Measurements from ENCODE around the gene PLD5. TPM values are rescaled to one million over a fixed set of nuclear protein-coding genes. Genes with fewer than 3 reads are reported as not detected.

PLD5 gene
- not detected for polyA plus RNA-seq (2013, experiment 1 of 2)
- not detected for polyA plus RNA-seq (2013, experiment 2 of 2)

DNA sequence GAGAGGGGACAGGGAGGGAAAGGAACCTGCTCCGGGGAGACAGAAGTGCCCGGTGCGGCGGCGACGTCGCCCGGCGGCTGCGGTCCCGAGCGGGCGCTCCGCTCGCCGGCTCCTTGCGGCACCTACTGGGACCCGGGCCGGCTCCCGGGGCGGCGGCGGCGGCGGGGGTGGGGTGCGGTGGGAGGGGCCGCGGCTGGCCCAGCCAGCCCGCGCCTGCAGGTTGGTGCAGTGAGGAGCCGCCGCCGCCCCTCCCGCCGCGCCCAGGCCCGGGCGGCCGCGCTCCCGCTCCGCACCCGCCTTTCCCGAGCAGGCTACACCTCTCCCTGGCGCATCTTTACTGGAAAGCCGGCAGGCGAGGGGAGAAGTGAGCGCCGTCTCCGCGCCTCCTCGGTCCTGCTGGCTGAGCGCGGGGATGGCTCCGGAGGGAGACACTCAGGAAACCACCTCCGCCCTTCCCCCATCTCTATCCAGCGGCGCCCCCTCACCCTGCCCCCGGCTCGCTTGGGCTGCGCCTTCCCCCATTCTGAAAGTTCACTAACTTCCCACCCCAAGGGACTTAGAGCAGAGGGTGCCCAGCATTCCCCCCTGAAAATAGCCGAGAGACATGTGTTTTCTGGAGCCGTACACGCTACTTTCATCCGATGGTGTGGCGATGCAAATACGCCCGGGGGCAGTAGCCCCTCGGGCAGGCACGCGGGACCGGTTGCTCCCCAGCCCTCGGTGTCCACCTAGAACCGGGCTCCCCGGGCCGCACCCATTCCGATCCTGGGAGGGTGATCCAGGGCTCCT lies at the start of gene PLD5:
PLD5 (minus strand) TSS at position 127 of the 789 bp plus-strand sequence.
- no peak within 1 kb of the TSS for H2AFZ ChIP-seq (ENCODE audit: low read depth, low read length)
- H2BK120ac ChIP-seq (ENCODE audit: low read depth, low read length): no peak within 1 kb of the TSS
- H3K36me3 ChIP-seq (ENCODE audit: control insufficient read depth in 1 of 2, insufficient read depth in 2 of 2, low read depth in 1 of 2, low read length in 2 of 2): no peaks in the 10 kb centered on the region
- H4K91ac ChIP-seq (ENCODE audit: low read length): no peak within 1 kb of the TSS
- H4K8ac ChIP-seq (ENCODE audit: low read length): no peak within 1 kb of the TSS
- WGBS: 2% methylated on average over 49 of the region's 77 CpGs
- no peak within 1 kb of the TSS for H3K23ac ChIP-seq (ENCODE audit: low read length in 2 of 2)
- H3K79me1 ChIP-seq (replicated peaks; ENCODE audit: low read length, poor library complexity, severe bottlenecking): no peaks in the 10 kb centered on the region
- H2BK5ac ChIP-seq (ENCODE audit: low read depth, low read length, poor library complexity, severe bottlenecking): no peak within 1 kb of the TSS
- H3K4ac ChIP-seq (ENCODE audit: low read depth in 1 of 2, low read length in 2 of 2): no peak within 1 kb of the TSS
- peaks cover 40 to 50% of the 10 kb centered on the region in 2 experiments for H3K27me3 ChIP-seq (ENCODE audit: control insufficient read depth in 1 of 2, insufficient read depth in 1 of 2, low read length in 2 of 2)
- H2BK15ac ChIP-seq (ENCODE audit: low read depth, poor library complexity, severe bottlenecking): no peak within 1 kb of the TSS
- H3K27ac ChIP-seq (ENCODE audit: low read length, poor library complexity, severe bottlenecking): no peak within 1 kb of the TSS
- H3K4me1 ChIP-seq (ENCODE audit: control insufficient read depth, insufficient read depth, low read depth, low read length): peaks cover 16% of the 10 kb centered on the region
- peak within 1 kb of the TSS; percentile 51 to 63 for H3K4me3 ChIP-seq (ENCODE audit: insufficient read depth in 1 of 2, low read depth in 1 of 2, low read length in 2 of 2)
- no peak within 1 kb of the TSS for H3K14ac ChIP-seq (ENCODE audit: low read length in 2 of 2)
- H3K4me2 ChIP-seq (ENCODE audit: low read length, poor library complexity, severe bottlenecking): peak within 1 kb of the TSS; percentile 97
- H2AK5ac ChIP-seq (ENCODE audit: low read length, severe bottlenecking): no peak within 1 kb of the TSS
- no peaks in the 10 kb centered on the region for H3K9me3 ChIP-seq (ENCODE audit: control insufficient read depth, low read length)
- DNase-seq: no peak
- H2BK12ac ChIP-seq (ENCODE audit: low read length in 2 of 2): no peak within 1 kb of the TSS
- no peak within 1 kb of the TSS for H3K9ac ChIP-seq (ENCODE audit: low read length)
- H3K18ac ChIP-seq (ENCODE audit: low read depth in 1 of 2, low read length in 2 of 2): no peak within 1 kb of the TSS

DNA sequence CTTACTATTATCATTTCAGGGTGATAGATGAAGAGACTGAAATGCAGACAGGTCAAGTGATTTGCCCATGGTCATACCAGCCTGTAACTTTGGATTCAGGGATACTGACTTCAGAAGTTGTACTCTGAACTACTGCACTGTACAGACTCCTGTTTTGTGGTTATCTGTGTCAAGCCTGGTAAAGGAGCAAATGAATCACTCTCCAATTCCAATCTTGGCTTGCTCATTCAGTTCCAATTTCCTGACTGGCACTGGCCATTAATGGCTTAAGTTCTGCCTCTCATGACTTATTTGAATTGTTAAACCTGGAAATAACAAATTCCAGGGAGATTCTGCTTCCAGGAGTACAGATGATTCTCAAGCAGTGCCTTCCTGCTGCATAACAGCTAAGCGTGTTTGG lies 45.4 kb upstream of the PLD5 start:
- H2BK5ac ChIP-seq (ENCODE audit: low read depth, low read length, poor library complexity, severe bottlenecking): no peak overlapping the region
- H4K8ac ChIP-seq (ENCODE audit: low read length): no peak overlapping the region
- no peak for DNase-seq
- H3K4ac ChIP-seq (ENCODE audit: low read depth in 1 of 2, low read length in 2 of 2): no peak overlapping the region
- no peak overlapping the region for H3K14ac ChIP-seq (ENCODE audit: low read length in 2 of 2)
- no peaks in the 10 kb centered on the region for H3K4me1 ChIP-seq (ENCODE audit: control insufficient read depth, insufficient read depth, low read depth, low read length)
- no peak overlapping the region for H3K27ac ChIP-seq (ENCODE audit: low read length, poor library complexity, severe bottlenecking)
- no peak overlapping the region for H2BK120ac ChIP-seq (ENCODE audit: low read depth, low read length)
- no peak overlapping the region for H2BK12ac ChIP-seq (ENCODE audit: low read length in 2 of 2)
- no peak overlapping the region for H3K23ac ChIP-seq (ENCODE audit: low read length in 2 of 2)
- H3K9ac ChIP-seq (ENCODE audit: low read length): no peak overlapping the region
- no peak overlapping the region for H4K91ac ChIP-seq (ENCODE audit: low read length)
- H3K36me3 ChIP-seq (ENCODE audit: control insufficient read depth in 1 of 2, insufficient read depth in 2 of 2, low read depth in 1 of 2, low read length in 2 of 2): no peaks in the 10 kb centered on the region
- no peak overlapping the region for H3K4me3 ChIP-seq (ENCODE audit: insufficient read depth in 1 of 2, low read depth in 1 of 2, low read length in 2 of 2)
- H3K27me3 ChIP-seq (ENCODE audit: control insufficient read depth in 1 of 2, insufficient read depth in 1 of 2, low read length in 2 of 2): no peaks in the 10 kb centered on the region
- no peak overlapping the region for H2AFZ ChIP-seq (ENCODE audit: low read depth, low read length)
- 40% methylated on average over 1 of the region's 1 CpG for WGBS
- H2BK15ac ChIP-seq (ENCODE audit: low read depth, poor library complexity, severe bottlenecking): no peak overlapping the region
- no peak overlapping the region for H3K4me2 ChIP-seq (ENCODE audit: low read length, poor library complexity, severe bottlenecking)
- no peaks in the 10 kb centered on the region for H3K79me1 ChIP-seq (replicated peaks; ENCODE audit: low read length, poor library complexity, severe bottlenecking)
- H2AK5ac ChIP-seq (ENCODE audit: low read length, severe bottlenecking): no peak overlapping the region
- peaks cover 8% of the 10 kb centered on the region for H3K9me3 ChIP-seq (ENCODE audit: control insufficient read depth, low read length)
- no peak overlapping the region for H3K18ac ChIP-seq (ENCODE audit: low read depth in 1 of 2, low read length in 2 of 2)

DNA sequence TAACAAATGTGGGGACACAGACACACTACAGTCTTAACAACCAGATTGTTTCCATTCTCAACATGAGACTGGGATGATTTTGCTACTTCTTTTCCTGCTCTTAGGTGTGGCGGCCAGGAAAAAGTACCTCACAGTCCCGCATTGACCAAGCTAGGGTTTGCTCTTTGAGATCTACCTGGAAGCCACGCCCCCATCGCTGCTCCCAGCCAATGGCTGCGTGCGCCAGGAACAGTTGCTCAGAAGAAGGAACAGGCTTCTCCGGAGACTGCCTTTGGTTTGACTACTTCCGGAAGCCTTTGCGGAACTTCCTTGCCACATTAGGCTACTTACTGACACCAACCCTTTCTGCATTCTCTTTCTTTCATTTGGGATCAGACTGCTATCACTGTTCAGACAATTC lies 44.2 kb upstream of the PLD5 start:
- whole genome bisulfite sequencing: 63% methylated on average over 9 of the region's 9 CpGs

DNA sequence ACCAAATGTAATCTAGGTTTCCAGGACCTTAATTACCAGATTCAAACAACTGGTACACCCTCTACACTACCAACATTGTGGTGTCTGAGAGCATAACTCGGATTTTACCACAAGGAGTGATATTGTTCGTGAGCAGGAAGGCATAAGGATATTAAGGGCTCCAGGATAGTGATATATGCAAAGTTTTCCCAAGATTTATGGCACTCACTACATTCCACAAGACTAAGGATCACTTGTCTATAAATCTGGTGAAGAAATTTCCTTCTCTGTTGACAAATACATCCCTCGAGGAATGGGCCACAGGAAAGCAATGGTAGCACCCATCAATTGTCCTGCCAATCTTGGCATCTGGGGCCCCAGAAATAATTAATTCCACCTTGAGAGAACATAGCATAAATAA lies 43.1 kb upstream of the PLD5 start:
- Histone ChIP-seq H2BK12ac (ENCODE audit: low read length in 2 of 2) (no peak overlapping the region), H4K91ac (ENCODE audit: low read length) (no peak overlapping the region), H4K8ac (ENCODE audit: low read length) (no peak overlapping the region), H3K23ac (ENCODE audit: low read length in 2 of 2) (no peak overlapping the region), H3K14ac (ENCODE audit: low read length in 2 of 2) (no peak overlapping the region), H3K4me1 (ENCODE audit: control insufficient read depth, insufficient read depth, low read depth, low read length) (no peaks in the 10 kb centered on the region), H2AFZ (ENCODE audit: low read depth, low read length) (no peak overlapping the region), H3K18ac (ENCODE audit: low read depth in 1 of 2, low read length in 2 of 2) (no peak overlapping the region), H3K4ac (ENCODE audit: low read depth in 1 of 2, low read length in 2 of 2) (no peak overlapping the region), H3K27ac (ENCODE audit: low read length, poor library complexity, severe bottlenecking) (no peak overlapping the region), H3K4me3 (ENCODE audit: insufficient read depth in 1 of 2, low read depth in 1 of 2, low read length in 2 of 2) (no peak overlapping the region), H3K27me3 (ENCODE audit: control insufficient read depth in 1 of 2, insufficient read depth in 1 of 2, low read length in 2 of 2) (no peaks in the 10 kb centered on the region), H2BK5ac (ENCODE audit: low read depth, low read length, poor library complexity, severe bottlenecking) (no peak overlapping the region), H2BK15ac (ENCODE audit: low read depth, poor library complexity, severe bottlenecking) (no peak overlapping the region), H3K4me2 (ENCODE audit: low read length, poor library complexity, severe bottlenecking) (no peak overlapping the region), H2BK120ac (ENCODE audit: low read depth, low read length) (no peak overlapping the region), H3K9ac (ENCODE audit: low read length) (no peak overlapping the region), H3K9me3 (ENCODE audit: control insufficient read depth, low read length) (peaks cover 8% of the 10 kb centered on the region), H2AK5ac (ENCODE audit: low read length, severe bottlenecking) (no peak overlapping the region), H3K36me3 (ENCODE audit: control insufficient read depth in 1 of 2, insufficient read depth in 2 of 2, low read depth in 1 of 2, low read length in 2 of 2) (no peaks in the 10 kb centered on the region), H3K79me1 (replicated peaks; ENCODE audit: low read length, poor library complexity, severe bottlenecking) (no peaks in the 10 kb centered on the region)
- WGBS: 46% methylated on average over 1 of the region's 3 CpGs
- no peak for DNase-seq

More for the DNA sequence above, 44.2 kb upstream of the PLD5 start:
- H3K9ac ChIP-seq (ENCODE audit: low read length): no peak overlapping the region
- H3K27me3 ChIP-seq (ENCODE audit: control insufficient read depth in 1 of 2, insufficient read depth in 1 of 2, low read length in 2 of 2): no peaks in the 10 kb centered on the region
- H3K27ac ChIP-seq (ENCODE audit: low read length, poor library complexity, severe bottlenecking): no peak overlapping the region
- H2AK5ac ChIP-seq (ENCODE audit: low read length, severe bottlenecking): no peak overlapping the region
- H3K36me3 ChIP-seq (ENCODE audit: control insufficient read depth in 1 of 2, insufficient read depth in 2 of 2, low read depth in 1 of 2, low read length in 2 of 2): no peaks in the 10 kb centered on the region
- no peak overlapping the region for H3K18ac ChIP-seq (ENCODE audit: low read depth in 1 of 2, low read length in 2 of 2)
- H3K14ac ChIP-seq (ENCODE audit: low read length in 2 of 2): no peak overlapping the region
- H3K4me3 ChIP-seq (ENCODE audit: insufficient read depth in 1 of 2, low read depth in 1 of 2, low read length in 2 of 2): no peak overlapping the region
- H3K4ac ChIP-seq (ENCODE audit: low read depth in 1 of 2, low read length in 2 of 2): no peak overlapping the region
- peaks cover 8% of the 10 kb centered on the region for H3K9me3 ChIP-seq (ENCODE audit: control insufficient read depth, low read length)
- H2BK120ac ChIP-seq (ENCODE audit: low read depth, low read length): no peak overlapping the region
- no peak overlapping the region for H3K23ac ChIP-seq (ENCODE audit: low read length in 2 of 2)
- H4K8ac ChIP-seq (ENCODE audit: low read length): no peak overlapping the region
- H2AFZ ChIP-seq (ENCODE audit: low read depth, low read length): no peak overlapping the region
- DNase-seq: no peak
- no peak overlapping the region for H2BK5ac ChIP-seq (ENCODE audit: low read depth, low read length, poor library complexity, severe bottlenecking)
- H2BK12ac ChIP-seq (ENCODE audit: low read length in 2 of 2): no peak overlapping the region
- no peak overlapping the region for H3K4me2 ChIP-seq (ENCODE audit: low read length, poor library complexity, severe bottlenecking)
- H3K79me1 ChIP-seq (replicated peaks; ENCODE audit: low read length, poor library complexity, severe bottlenecking): no peaks in the 10 kb centered on the region
- H2BK15ac ChIP-seq (ENCODE audit: low read depth, poor library complexity, severe bottlenecking): no peak overlapping the region
- H3K4me1 ChIP-seq (ENCODE audit: control insufficient read depth, insufficient read depth, low read depth, low read length): no peaks in the 10 kb centered on the region
- H4K91ac ChIP-seq (ENCODE audit: low read length): no peak overlapping the region

Measured in mesenchymal stem cell (in vitro differentiated cells and primary cell).